Keratinocyte (primary cell): ENCODE results near the gene ZFPM1. TPM values are rescaled to one million over a fixed set of nuclear protein-coding genes. Genes with fewer than 3 reads are reported as not detected.

Experiments
- DNase-seq: peaks from one replicate; pipeline ENCODE4 v3.0.0-alpha.2; 2011; ENCODE audit warnings: low read depth, missing footprints, low spot score
- FAIRE-seq: peaks from 2 replicates; lab custom pipeline; 2011; peaks lifted over from hg19 to GRCh38; lab: Jason Lieb, UNC
- H2AFZ ChIP-seq: 2 replicates; pipeline ENCODE4 v1.6.0; 2012; ENCODE audit warnings: low read length, control low read depth, inconsistent platforms; ENCODE audit not compliant: control insufficient read depth
- H3K27ac ChIP-seq: 2 replicates; pipeline ENCODE4 v1.5.1; 2011; ENCODE audit warnings: low read length; ENCODE audit not compliant: control insufficient read depth, insufficient read depth
- H3K27me3 ChIP-seq: 3 replicates; pipeline ENCODE4 v1.6.0; 2011; ENCODE audit warnings: low read length; ENCODE audit not compliant: control insufficient read depth, insufficient read depth; ENCODE audit errors: extremely low read depth
- H3K36me3 ChIP-seq, 2 experiments: 2 replicates in 1 of 2; 3 replicates in 1 of 2; pipeline ENCODE4 v1.5.1; 2011; ENCODE audit warnings: low read length in 2 of 2, mild to moderate bottlenecking in 1 of 2; ENCODE audit not compliant: control insufficient read depth in 2 of 2, insufficient read depth in 2 of 2; ENCODE audit errors: extremely low read depth in 1 of 2
- H3K4me1 ChIP-seq: 3 replicates; pipeline ENCODE4 v1.5.1; 2011; ENCODE audit warnings: low read length; ENCODE audit not compliant: control insufficient read depth, insufficient read depth; ENCODE audit errors: extremely low read depth
- H3K4me2 ChIP-seq: 3 replicates; pipeline ENCODE4 v1.6.0; 2011; ENCODE audit warnings: low read depth, low read length; ENCODE audit not compliant: control insufficient read depth, insufficient read depth; ENCODE audit errors: extremely low read depth
- H3K4me3 ChIP-seq, 3 experiments: fragments of 200-600 bp in 1 of 3; sonication (generic) in 1 of 3; 2 replicates in 2 of 3; 3 replicates in 1 of 3; pipeline ENCODE4 v1.5.1; 2011 to 2016; ENCODE audit warnings: low read length in 3 of 3, mild to moderate bottlenecking in 3 of 3, control low read depth in 2 of 3, inconsistent platforms in 1 of 3, low read depth in 1 of 3, mixed read lengths in 1 of 3, mixed run types in 1 of 3, moderate library complexity in 1 of 3; ENCODE audit not compliant: control insufficient read depth in 2 of 3, insufficient read depth in 2 of 3; ENCODE audit errors: extremely low read depth in 1 of 3
- H3K79me2 ChIP-seq: 2 replicates; pipeline ENCODE4 v1.6.0; 2012; ENCODE audit warnings: low read length; ENCODE audit not compliant: control insufficient read depth, insufficient read depth
- H3K9ac ChIP-seq: 3 replicates; pipeline ENCODE4 v1.6.0; 2011; ENCODE audit warnings: low read length; ENCODE audit not compliant: control insufficient read depth, insufficient read depth; ENCODE audit errors: extremely low read depth
- H3K9me1 ChIP-seq: 3 replicates; pipeline ENCODE4 v1.6.0; 2011; ENCODE audit warnings: low read length; ENCODE audit not compliant: control insufficient read depth, insufficient read depth; ENCODE audit errors: extremely low read depth
- H3K9me3 ChIP-seq: 2 replicates; pipeline ENCODE4 v1.5.1; 2012; ENCODE audit warnings: low read depth, low read length; ENCODE audit not compliant: control insufficient read depth
- H4K20me1 ChIP-seq: 3 replicates; pipeline ENCODE4 v1.6.0; 2011; ENCODE audit warnings: low read length; ENCODE audit not compliant: control insufficient read depth, insufficient read depth; ENCODE audit errors: extremely low read depth
- EZH2 ChIP-seq: IDR thresholded peaks from one replicate; pipeline ENCODE4 v1.6.1; 2012; ENCODE audit warnings: inconsistent platforms, mild to moderate bottlenecking, low read length, moderate library complexity
- dilution Hi-C: fragments of 300-500 bp; cut with MboI; formaldehyde crosslinking; loops from one replicate; pipeline ENCODE4 v1.7.0; 2020; ENCODE audit warnings: low sequenced_read_pairs; ENCODE audit not compliant: extremely low pct_ligation_motif_present
- polyA plus RNA-seq, 5 experiments: library from polyadenylated mRNA; depleted of rRNA in 3 of 5; stranded (reverse) in 3 of 5; stranded (forward) in 1 of 5; unstranded in 1 of 5; fragments of >200 nt; gene quantifications; 1 replicate in 1 of 5; 2 replicates in 3 of 5; 3 replicates in 1 of 5; pipeline versions ENCODE4 v1.2.1 to v1.2.3, GENCODE V29; 2011 to 2012; ENCODE audit warnings: missing spikeins in 2 of 5, low read depth in 1 of 5, low replicate concordance in 1 of 5
- TF ChIP-seq, protein P1 (sequence below), 3 experiments: IDR thresholded peaks in 1 of 3; conservative IDR thresholded peaks in 1 of 3; optimal IDR thresholded peaks in 1 of 3; 2 replicates in 2 of 3; 3 replicates in 1 of 3; pipeline versions ENCODE3 to v1.5.1; 2011; ENCODE audit warnings: low read length in 3 of 3, mild to moderate bottlenecking in 3 of 3, moderate library complexity in 2 of 3, control low read depth in 1 of 3, inconsistent platforms in 1 of 3; ENCODE audit not compliant: insufficient read depth in 2 of 3; ENCODE audit errors: extremely low read depth in 1 of 3

ZFPM1 gene
- polyA plus RNA-seq, 1 donor (not counting 4 experiments of a cell fraction or from before 2014, with no cell fraction given) = 0.42 TPM

DNA sequence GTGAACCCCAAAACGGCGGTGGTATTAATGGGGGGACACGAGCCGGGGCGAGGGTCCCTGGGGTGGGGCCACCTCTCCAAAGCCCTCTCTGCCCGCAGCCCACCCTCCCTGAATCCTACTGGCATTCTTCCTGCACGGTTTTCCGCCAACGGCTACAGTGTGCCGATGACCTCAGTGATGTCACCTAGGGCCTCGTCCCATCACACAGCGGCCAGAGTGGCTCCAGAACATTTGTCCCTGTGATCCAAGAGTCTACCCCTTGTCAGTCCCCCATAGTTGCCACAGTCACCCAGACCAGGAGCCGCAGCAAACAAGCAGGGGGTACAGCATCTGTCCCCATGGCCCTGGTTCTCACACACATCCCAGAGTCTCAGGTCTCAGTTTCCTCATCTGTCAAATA, 13.9 kb downstream of the ZFPM1 start:
- dilution Hi-C loops = no loop called here
- no peak for DNase-seq
- H4K20me1 ChIP-seq = peaks cover 4% of the 10 kb centered on the region

DNA sequence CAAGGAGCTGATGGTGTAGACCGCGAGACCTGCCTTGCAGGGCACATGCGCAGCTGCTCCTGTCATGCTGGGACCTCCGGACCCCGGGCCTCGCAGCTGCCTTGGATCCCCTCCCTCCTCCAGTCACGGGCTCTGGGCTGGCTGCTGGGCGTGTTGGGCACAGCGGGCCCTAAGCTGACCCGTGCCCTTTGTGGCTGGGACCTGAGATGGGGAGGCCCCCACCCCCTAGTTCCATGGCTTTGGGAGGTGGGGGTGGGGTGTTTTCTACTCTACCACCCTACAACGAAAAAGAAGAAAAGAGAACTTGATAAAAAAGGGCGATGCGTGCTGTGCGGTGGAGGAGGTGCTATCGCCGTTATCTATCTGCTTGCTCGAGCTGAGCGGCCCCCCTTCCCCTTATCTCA, 14.5 kb downstream of the ZFPM1 start:
- no peaks in the 10 kb centered on the region for H3K36me3 ChIP-seq
- no peak overlapping the region for H3K4me2 ChIP-seq
- H3K27me3 ChIP-seq = no peaks in the 10 kb centered on the region
- DNase-seq = no peak
- TF ChIP-seq EZH2 = no peak
- TF ChIP-seq, protein P1, sequence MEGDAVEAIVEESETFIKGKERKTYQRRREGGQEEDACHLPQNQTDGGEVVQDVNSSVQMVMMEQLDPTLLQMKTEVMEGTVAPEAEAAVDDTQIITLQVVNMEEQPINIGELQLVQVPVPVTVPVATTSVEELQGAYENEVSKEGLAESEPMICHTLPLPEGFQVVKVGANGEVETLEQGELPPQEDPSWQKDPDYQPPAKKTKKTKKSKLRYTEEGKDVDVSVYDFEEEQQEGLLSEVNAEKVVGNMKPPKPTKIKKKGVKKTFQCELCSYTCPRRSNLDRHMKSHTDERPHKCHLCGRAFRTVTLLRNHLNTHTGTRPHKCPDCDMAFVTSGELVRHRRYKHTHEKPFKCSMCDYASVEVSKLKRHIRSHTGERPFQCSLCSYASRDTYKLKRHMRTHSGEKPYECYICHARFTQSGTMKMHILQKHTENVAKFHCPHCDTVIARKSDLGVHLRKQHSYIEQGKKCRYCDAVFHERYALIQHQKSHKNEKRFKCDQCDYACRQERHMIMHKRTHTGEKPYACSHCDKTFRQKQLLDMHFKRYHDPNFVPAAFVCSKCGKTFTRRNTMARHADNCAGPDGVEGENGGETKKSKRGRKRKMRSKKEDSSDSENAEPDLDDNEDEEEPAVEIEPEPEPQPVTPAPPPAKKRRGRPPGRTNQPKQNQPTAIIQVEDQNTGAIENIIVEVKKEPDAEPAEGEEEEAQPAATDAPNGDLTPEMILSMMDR (optimal IDR thresholded peaks at IDR 0.05 in 1 of 3, IDR thresholded peaks at IDR 0.05 in 1 of 3, conservative IDR thresholded peaks at IDR 0.05 in 1 of 3; ENCODE audit: extremely low read depth in 1 of 3, insufficient read depth in 2 of 3, low read length in 3 of 3) = no peak
- dilution Hi-C loops = no loop called here
- no peak overlapping the region for H3K27ac ChIP-seq
- no peak overlapping the region for H2AFZ ChIP-seq
- H3K9ac ChIP-seq = no peak overlapping the region
- no peaks in the 10 kb centered on the region for H3K9me3 ChIP-seq
- peaks cover 4% of the 10 kb centered on the region for H4K20me1 ChIP-seq
- no peaks in the 10 kb centered on the region for H3K9me1 ChIP-seq
- H3K79me2 ChIP-seq = peaks cover 10% of the 10 kb centered on the region
- H3K4me1 ChIP-seq = no peaks in the 10 kb centered on the region
- no peak overlapping the region for H3K4me3 ChIP-seq
- no peak for FAIRE-seq

More for the DNA sequence above, 13.9 kb downstream of the ZFPM1 start:
- Histone ChIP-seq H3K9ac (no peak overlapping the region), H3K4me1 (no peaks in the 10 kb centered on the region), H3K27me3 (no peaks in the 10 kb centered on the region), H3K79me2 (peaks cover 16% of the 10 kb centered on the region), H3K4me3 (no peak overlapping the region), H3K4me2 (no peak overlapping the region), H3K27ac (no peak overlapping the region), H3K9me1 (no peaks in the 10 kb centered on the region), H3K36me3 (no peaks in the 10 kb centered on the region), H3K9me3 (no peaks in the 10 kb centered on the region), H2AFZ (no peak overlapping the region)
- TF ChIP-seq, protein P1 (optimal IDR thresholded peaks at IDR 0.05 in 1 of 3, IDR thresholded peaks at IDR 0.05 in 1 of 3, conservative IDR thresholded peaks at IDR 0.05 in 1 of 3; ENCODE audit: extremely low read depth in 1 of 3, insufficient read depth in 2 of 3, low read length in 3 of 3) = no peak
- TF ChIP-seq EZH2 = no peak
- no peak for FAIRE-seq
